T-helper 1 cell treated with Interleukin-12 subunit alpha and Interleukin-12 subunit beta and Interleukin-4 antibody, amounts not matched to agents 30 μg/mL and 1 μg/mL, for 36 hours (primary cell): ENCODE results near the gene TMPRSS13.
"Not testable (repeated sequence)": the region's sequence is repeated elsewhere in the genome, so short reads cannot be mapped to it uniquely, and the experiment has no call there.

Experiments
- H3K27ac Mint-ChIP-seq: one replicate; pipeline ENCODE4 v1.8.0; 2021; ENCODE audit warnings: mild to moderate bottlenecking, mixed read lengths
- H3K27me3 Mint-ChIP-seq: one replicate; pipeline ENCODE4 v1.8.0; 2021; ENCODE audit warnings: low read depth, mixed read lengths
- H3K36me3 Mint-ChIP-seq: one replicate; pipeline ENCODE4 v1.8.0; 2021; ENCODE audit warnings: low read depth, mixed read lengths
- H3K4me1 Mint-ChIP-seq: one replicate; pipeline ENCODE4 v1.8.0; 2021; ENCODE audit warnings: low read depth, mixed read lengths
- H3K4me3 Mint-ChIP-seq: one replicate; pipeline ENCODE4 v1.8.0; 2021; ENCODE audit warnings: mild to moderate bottlenecking, moderate library complexity, mixed read lengths
- H3K9me3 Mint-ChIP-seq: one replicate; pipeline ENCODE4 v1.8.0; 2021; ENCODE audit warnings: mixed read lengths

The TMPRSS13 gene

DNA sequence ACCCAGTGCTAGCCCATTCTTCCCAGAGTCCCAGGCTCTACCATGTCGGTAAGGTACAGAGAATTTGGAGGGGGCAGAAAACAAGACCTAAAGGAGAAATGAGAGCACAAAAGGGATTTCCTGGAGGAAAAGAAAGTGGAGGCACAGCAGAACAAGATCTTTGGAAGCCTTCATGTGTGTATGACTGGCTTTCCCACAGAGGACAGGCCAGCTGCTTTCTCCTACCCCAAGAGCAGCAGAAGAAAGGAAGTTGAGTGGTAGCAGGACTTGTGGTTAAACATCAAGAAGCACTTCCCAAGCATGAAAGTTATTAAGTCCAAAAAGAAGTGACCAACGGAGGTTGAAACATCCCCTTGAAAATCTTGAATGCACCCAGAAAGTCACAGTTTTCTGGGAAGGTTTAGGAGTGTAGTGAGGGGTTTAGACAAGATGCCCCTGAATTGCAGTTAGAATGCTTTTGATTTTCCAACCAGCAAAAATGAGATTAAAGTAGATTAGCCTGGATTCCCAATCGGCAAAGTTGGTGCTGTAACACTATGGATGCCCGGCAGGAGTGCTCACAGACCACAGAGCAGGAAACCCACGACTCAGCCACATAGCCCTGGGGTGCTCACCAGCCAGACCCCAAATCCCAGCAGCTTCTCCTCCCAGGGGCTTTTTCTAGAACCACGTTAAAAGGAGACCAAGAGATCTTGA, 608 bp downstream of the TMPRSS13 start:
- H3K27me3 Mint-ChIP-seq, result peaks cover 6% of the 10 kb centered on the region
- no peak overlapping the region for H3K4me3 Mint-ChIP-seq
- peaks cover 44% of the 10 kb centered on the region for H3K4me1 Mint-ChIP-seq
- no peaks in the 10 kb centered on the region for H3K36me3 Mint-ChIP-seq
- no peak overlapping the region for H3K27ac Mint-ChIP-seq
- no peaks in the 10 kb centered on the region for H3K9me3 Mint-ChIP-seq

DNA sequence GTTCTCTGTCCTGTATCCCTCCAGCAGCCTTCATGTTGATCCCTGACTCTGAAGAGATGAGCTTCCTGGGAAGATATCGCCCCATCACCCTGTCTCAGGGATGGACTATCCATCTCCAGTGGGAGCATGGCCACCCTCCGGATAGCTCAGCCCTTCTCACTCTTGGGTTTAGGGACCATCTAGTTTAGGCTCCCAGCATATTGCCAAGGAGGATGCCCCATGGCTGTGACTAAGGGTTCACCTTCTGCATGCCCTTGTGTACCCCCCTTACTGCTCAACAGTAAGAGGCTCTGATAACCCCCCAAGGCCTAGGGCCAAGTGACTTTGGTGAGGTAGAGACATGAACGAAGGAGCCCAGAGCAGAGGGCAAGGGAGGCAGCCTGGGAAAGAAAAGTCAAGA, 1.3 kb downstream of the TMPRSS13 start:
- Mint-ChIP-seq H3K27me3 (peaks cover 6% of the 10 kb centered on the region), H3K36me3 (no peaks in the 10 kb centered on the region), H3K4me3 (no peak overlapping the region), H3K27ac (no peak overlapping the region), H3K4me1 (peaks cover 38% of the 10 kb centered on the region), H3K9me3 (no peaks in the 10 kb centered on the region)

DNA sequence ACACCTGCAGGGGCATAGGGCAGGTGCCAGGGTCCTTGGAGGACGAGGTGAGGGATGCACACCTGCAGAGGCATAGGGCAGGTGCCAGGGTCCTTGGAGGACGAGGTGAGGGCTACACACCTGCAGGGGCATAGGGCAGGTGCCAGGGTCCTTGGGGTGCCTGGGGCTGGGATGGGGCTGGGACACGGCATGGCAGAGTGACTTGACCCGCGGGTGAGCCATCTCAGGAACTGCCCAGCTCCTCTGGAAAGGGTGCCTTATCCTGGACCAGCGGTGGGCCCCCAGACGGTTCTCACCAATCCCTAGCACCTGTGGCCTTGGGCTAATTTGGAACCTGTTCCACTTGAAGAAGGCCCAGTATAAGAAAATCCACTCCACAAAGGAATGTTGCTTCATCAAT, 3.0 kb downstream of the TMPRSS13 start:
- peaks cover 26% of the 10 kb centered on the region for H3K4me1 Mint-ChIP-seq
- H3K4me3 Mint-ChIP-seq, H3K27me3 Mint-ChIP-seq, H3K27ac Mint-ChIP-seq, H3K9me3 Mint-ChIP-seq, H3K36me3 Mint-ChIP-seq: not testable (repeated sequence)

DNA sequence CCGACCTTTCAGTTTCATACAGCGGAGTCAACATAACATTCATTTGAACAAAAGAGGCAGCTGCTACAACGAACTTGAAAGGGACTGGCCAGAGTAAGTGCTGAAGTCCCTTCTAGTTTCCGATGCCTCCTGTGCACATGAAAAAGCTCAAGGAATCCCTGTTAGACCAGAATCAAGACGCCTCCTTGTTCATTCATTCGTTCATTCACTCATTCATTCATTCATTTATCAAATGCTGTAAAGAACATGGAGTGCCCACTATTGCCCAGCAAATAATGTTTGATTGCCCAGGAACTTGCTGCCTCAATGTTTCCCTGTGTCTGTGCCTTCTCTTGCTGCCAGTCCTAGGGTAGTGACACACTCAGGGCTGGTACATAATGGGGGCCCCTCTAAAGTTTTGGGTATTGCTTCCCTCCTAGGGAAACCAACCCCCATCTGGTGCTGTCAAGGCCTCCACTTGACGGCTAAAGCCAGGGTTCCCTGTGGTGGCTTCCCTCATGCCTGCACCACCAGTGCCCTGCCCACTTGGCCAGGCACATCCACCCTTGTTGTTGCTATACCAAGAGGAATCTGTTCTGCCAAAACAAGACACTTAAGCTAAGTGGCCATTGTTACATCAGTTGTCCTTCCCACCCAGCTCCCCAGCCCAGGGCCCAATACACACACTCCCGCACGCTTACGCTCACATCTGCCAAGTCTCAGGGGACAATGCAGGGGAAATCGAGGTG, 3.8 kb downstream of the TMPRSS13 start:
- peaks cover 6% of the 10 kb centered on the region for H3K27me3 Mint-ChIP-seq
- no peak overlapping the region for H3K4me3 Mint-ChIP-seq
- H3K4me1 Mint-ChIP-seq, result peaks cover 18% of the 10 kb centered on the region
- H3K27ac Mint-ChIP-seq, result no peak overlapping the region
- no peaks in the 10 kb centered on the region for H3K9me3 Mint-ChIP-seq
- no peaks in the 10 kb centered on the region for H3K36me3 Mint-ChIP-seq

DNA sequence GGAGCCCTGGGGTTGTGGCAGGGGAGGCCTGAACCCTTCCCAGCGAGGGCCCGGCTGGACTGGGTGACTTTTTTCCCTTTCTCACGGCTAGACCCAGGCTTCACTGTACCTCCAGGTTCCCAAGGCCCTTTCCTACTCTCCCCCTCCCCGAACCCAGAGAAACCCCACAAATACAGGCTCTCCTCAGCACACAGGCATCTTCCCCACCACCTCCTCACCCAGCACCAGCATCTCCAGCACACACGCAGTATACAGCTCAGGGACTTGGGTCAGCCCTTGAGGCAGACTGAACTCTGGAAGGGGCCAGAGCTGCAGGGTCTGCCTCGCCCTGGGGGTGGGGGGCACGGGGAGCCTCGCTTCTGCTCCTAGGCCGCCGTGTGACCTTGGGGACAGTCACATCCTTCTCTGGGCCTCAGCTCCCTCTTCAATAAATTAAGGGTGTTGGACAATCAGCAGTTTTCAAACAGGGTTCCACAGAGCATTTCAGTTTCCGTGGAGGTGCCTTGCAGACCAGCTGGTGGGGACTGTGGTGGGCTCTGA, 4.5 kb downstream of the TMPRSS13 start:
- H3K27ac Mint-ChIP-seq, result no peak overlapping the region
- H3K36me3 Mint-ChIP-seq, result no peaks in the 10 kb centered on the region
- peaks cover 15% of the 10 kb centered on the region for H3K4me1 Mint-ChIP-seq
- peaks cover 6% of the 10 kb centered on the region for H3K27me3 Mint-ChIP-seq
- no peaks in the 10 kb centered on the region for H3K9me3 Mint-ChIP-seq
- no peak overlapping the region for H3K4me3 Mint-ChIP-seq

DNA sequence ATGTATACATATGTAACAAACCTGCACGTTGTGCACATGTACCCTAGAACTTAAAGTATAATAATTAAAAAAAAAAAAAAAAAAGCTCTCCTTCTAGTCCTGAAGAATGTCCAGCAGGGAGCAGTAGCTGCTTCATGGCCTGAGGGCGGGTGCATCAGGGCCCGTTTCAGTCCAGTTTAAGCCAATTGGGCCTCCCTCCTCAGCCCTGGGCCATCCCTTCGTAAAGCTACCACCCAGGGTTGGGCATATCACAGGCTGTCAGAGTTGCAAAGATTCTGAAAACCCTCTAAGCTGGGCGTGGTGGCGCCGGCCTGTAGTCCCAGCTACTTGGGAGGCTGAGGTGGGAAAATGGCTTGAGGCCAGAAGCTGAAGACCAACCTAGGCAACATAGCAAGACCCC, 5.4 kb downstream of the TMPRSS13 start:
- Mint-ChIP-seq H3K4me3 (no peak overlapping the region), H3K9me3 (no peaks in the 10 kb centered on the region), H3K27ac (no peak overlapping the region), H3K27me3 (peaks cover 6% of the 10 kb centered on the region), H3K36me3 (no peaks in the 10 kb centered on the region), H3K4me1 (peaks cover 17% of the 10 kb centered on the region)

DNA sequence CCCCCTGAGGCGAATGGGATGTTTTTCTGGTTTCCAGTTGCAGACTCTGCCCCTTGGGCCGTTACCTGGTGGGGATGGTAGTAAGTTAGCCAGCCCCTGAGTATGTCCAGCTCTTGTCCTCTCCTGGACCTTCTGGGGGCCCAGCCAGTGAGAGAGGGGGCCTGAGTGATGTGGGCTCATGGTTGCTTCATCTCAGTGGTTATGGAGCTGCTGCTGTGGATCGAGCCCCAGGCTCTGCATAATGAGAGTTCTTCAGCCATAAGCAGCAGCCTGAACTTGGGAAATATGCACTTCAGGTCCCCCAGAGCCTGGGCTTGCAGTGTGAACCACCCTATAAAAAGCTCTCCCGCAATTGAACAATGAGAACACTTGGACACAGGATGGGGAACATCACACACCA, 5.9 kb downstream of the TMPRSS13 start:
- no peaks in the 10 kb centered on the region for H3K36me3 Mint-ChIP-seq
- no peak overlapping the region for H3K4me3 Mint-ChIP-seq
- H3K27me3 Mint-ChIP-seq, result peaks cover 6% of the 10 kb centered on the region
- H3K4me1 Mint-ChIP-seq, result peaks cover 12% of the 10 kb centered on the region
- no peaks in the 10 kb centered on the region for H3K9me3 Mint-ChIP-seq
- no peak overlapping the region for H3K27ac Mint-ChIP-seq

DNA sequence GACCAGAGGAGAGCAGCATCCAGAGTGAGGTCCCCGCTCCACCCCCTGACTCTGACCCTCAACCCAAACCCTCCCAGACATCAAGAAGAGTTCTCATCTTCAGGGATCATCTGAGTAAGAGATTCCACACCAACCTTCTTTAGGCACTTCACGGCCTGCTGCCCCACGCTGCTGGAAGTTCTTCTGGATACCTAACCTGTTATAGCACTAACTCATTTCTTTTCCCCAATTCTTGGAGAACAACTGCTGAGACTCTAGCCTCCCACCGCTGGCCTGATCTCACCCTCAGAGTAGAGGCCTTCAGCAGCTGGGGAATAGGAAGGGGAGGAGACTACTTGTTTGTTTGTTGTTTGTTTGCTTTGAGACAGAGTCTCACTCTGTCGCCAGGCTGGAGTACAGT, 7.3 kb downstream of the TMPRSS13 start:
- Mint-ChIP-seq H3K4me1 (peaks cover 10% of the 10 kb centered on the region), H3K9me3 (no peaks in the 10 kb centered on the region), H3K36me3 (no peaks in the 10 kb centered on the region), H3K27me3 (no peaks in the 10 kb centered on the region), H3K4me3 (no peak overlapping the region), H3K27ac (no peak overlapping the region)

DNA sequence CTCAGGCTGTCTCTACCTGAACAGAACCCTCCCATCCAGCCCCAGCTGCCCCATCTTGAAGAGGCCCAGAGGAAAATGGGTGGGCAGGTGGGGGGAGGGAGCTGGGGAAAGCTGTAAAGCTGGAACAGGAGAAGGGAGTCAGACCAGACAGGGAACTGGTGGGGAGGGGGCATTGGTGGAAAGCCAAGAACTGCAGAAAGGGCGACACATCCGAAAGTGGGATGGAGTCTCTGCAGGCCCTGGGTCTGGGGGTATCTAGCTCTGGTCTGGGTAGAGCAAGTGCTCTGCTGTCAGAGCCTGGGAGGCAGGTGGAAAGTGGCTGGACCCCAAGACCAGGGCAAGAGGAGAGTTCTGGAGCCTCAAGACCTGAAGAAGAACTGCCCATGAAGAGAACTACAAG, 7.7 kb downstream of the TMPRSS13 start:
- H3K36me3 Mint-ChIP-seq, result no peaks in the 10 kb centered on the region
- H3K27ac Mint-ChIP-seq, result no peak overlapping the region
- H3K4me1 Mint-ChIP-seq, result peaks cover 10% of the 10 kb centered on the region
- no peak overlapping the region for H3K4me3 Mint-ChIP-seq
- H3K9me3 Mint-ChIP-seq, result no peaks in the 10 kb centered on the region
- no peaks in the 10 kb centered on the region for H3K27me3 Mint-ChIP-seq

DNA sequence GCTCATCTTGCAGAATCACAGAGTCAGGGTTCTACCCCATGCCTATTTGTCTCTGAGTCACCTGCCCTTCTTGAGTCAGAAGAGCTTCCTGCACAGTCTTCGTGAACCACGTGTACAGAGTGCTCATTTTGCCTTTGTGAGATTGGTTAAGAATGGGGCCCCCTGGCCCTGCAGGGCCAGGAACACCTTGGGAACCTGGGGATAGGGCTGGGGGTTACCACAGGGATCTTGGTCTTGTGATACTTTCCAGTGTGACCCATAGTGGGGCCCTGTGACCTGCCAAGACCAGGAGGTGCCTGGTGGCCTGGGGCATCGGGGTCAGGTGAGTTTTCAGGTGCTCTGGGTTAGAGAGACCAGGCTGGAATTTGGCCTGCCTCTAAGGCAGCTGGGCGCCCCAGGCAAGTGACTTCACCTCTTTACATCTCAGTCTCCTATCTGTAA, 9.4 kb downstream of the TMPRSS13 start:
- Mint-ChIP-seq H3K36me3 (no peaks in the 10 kb centered on the region), H3K4me3 (no peak overlapping the region), H3K9me3 (no peaks in the 10 kb centered on the region), H3K27ac (peak overlapping the region; percentile 59), H3K4me1 (peaks cover 10% of the 10 kb centered on the region), H3K27me3 (no peaks in the 10 kb centered on the region)

DNA sequence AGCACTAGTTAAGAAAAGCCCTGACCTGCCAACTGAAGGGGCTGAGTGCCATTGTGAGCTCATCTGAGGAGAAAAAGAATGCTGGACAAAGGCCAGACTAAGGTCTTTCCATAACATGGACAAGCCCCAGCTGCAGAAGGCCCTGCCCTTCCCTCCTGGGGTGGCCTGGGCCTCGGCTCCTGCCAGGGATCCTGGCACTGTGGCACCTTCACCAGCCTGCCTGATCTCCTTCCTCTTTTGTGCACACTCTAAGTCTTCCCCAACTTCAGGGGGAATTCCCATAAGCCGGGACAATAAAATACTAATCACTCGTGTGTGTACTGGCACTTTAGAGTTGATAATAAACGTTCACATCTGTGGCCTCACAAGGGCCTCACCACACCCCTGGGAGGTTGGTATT, 9.9 kb downstream of the TMPRSS13 start:
- Mint-ChIP-seq H3K9me3 (no peaks in the 10 kb centered on the region), H3K27ac (peak overlapping the region; percentile 59), H3K4me1 (peaks cover 10% of the 10 kb centered on the region)

DNA sequence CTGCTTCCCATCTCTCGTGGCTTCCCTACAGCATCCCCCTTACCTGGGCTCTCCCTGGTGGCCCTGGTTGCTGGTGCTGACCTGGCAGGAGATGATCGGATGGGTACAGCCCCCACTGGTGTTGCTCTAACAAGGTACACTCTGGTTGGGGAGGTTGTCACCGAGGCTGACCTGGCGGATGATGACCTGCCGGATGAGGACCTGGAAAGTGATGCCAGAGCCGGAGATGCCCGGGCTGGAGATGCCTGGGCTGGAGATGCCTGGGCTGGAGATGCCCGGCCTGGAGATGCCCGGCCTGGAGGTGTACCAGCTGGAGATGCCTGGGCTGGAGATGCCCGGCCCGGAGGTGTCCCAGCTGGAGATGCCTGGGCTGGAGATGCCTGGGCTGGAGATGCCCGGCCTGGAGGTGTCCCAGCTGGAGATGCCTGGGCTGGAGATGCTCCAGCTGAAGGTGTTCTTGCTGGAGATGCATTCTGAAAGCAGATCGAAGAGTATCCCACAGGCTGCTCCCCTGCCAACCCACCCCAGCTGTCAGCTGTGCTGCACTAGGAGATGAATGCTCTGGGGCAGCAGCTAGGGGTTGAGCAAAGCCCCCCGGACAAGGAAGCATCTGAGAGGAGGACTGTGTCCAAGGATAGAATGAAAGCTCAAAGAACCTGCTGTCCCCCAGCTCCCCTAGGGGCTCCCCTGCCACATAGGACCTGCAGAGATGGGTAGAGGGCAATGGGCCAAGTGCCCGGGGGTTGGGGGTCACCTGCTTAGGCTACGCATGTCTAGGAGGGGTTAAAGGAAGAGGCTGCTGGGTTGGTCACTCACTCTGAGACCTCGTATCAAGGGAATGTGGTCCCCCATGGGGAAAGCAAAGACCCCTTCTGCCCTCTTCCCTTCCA, 10.6 kb downstream of the TMPRSS13 start:
- no peak overlapping the region for H3K27ac Mint-ChIP-seq
- no peak overlapping the region for H3K4me3 Mint-ChIP-seq
- H3K36me3 Mint-ChIP-seq, result no peaks in the 10 kb centered on the region

More for the DNA sequence above, 9.9 kb downstream of the TMPRSS13 start:
- H3K27me3 Mint-ChIP-seq, result no peaks in the 10 kb centered on the region
- no peak overlapping the region for H3K4me3 Mint-ChIP-seq
- no peaks in the 10 kb centered on the region for H3K36me3 Mint-ChIP-seq

DNA sequence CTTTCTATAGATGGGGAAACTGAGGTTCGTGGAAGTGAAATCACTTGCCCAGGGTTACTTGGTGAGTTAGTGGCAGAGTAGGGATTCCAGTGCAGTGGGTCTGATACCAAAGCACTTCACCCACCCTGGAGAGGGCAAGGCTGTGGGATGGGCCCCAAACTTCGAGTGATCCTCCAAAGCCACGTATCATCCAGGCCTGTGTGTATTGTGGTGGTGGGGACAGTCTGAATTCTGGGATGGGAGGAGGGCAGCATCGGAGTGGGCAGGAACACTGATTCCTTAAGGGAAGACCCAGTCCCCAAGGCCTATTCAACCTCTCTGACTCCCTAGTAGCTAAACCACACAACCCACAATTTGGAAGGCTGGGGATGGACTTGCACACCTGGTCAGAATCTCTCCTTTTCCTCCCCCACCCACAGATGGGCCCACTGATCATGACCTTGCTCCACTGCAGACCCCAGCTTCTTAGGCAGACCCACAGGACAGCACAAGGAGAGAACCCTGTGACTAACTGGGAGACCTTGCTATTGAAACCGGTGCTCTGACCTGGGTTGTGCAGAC, 11.5 kb downstream of the TMPRSS13 start:
- Mint-ChIP-seq H3K36me3 (no peaks in the 10 kb centered on the region), H3K27me3 (peaks cover 6% of the 10 kb centered on the region), H3K4me3 (no peak overlapping the region), H3K9me3 (no peaks in the 10 kb centered on the region), H3K27ac (no peak overlapping the region), H3K4me1 (peaks cover 10% of the 10 kb centered on the region)

More for the DNA sequence above, 10.6 kb downstream of the TMPRSS13 start:
- Mint-ChIP-seq H3K27me3 (no peaks in the 10 kb centered on the region), H3K4me1 (peaks cover 10% of the 10 kb centered on the region), H3K9me3 (no peaks in the 10 kb centered on the region)

DNA sequence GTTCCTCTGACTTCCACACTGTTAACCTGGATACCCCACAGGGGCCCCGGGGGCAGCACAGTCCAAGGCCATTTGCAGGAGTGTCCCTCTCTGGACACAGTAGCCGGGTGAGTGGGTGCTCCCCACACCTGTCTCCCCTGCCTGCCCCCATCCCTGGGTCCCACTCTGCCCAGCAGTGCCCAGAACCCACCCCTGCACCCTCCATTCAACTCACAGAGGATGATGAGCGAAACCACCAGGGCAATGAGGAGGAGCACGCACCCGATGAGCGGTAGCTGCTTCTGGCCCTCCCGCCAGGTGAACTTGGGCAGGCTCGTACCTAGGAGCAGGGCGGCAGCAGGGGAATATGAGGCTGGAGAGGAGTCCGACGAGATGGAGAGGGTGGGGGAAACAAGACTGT, 12.2 kb downstream of the TMPRSS13 start:
- Mint-ChIP-seq H3K27me3 (peaks cover 6% of the 10 kb centered on the region), H3K4me3 (no peak overlapping the region), H3K9me3 (no peaks in the 10 kb centered on the region), H3K36me3 (no peaks in the 10 kb centered on the region), H3K4me1 (peaks cover 10% of the 10 kb centered on the region), H3K27ac (no peak overlapping the region)
